GOT3 (cell line): Measurements from ENCODE around the gene NOL3.

ENCODE experiments used
- DNase-seq: peaks from one replicate; lab custom pipeline; 2025; ENCODE audit warnings: mixed read lengths; lab: John Stamatoyannopoulos, UW

NOL3 gene

GRCh38 chr16:67190041-67190440, 19.7 kb downstream of the NOL3 start, which contains the start of gene EXOC3L1:
Gene EXOC3L1 (minus strand): TSS chr16:67190136. CDS start chr16:67189676, 460 bp downstream.
- no peak for DNase-seq

DNA sequence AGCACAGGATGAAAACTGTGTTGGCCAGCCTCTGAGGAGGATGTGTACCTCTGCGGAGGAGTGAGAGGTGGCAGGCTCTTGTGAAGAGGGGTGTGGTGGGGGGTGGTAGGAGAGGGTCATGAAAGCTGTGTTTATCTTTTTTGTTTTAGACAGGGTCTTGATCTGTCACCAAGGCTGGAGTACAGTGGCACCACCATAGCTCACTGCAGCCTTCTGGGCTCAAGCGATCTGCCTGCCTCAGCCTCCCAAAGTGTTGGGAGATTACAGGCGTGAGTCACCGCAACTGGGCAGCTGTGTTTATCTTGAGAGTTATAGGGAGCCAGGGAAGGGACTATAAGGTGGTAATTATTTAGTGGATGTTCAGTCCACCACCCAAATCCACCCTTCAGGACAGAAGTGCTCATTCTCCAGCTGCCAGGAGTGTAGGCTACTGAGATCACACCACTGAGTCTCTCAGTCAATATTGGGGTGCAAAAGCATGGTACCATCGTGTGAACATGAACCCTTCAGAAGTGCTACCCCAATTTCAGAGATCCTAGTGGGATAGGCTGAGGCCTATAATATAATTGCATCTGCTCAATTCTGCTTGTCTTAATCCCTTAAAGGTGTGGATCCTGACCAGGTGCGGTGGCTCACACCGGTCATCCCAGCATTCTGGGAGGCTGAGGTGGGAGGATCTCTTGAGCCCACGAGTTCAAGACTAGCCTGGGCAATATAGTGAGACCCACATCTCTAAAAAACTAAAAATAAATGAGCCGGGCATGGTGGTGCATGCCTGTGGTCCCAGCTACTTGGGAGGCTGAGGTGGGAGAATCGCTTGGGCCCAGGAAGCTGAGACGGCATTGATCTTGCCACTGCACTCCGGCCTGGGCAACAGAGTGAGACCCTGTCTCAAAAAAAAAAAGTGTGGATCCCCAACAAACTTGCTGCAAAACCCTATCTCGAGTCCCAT, 20.4 kb downstream of the NOL3 start:
- no peak for DNase-seq

DNA sequence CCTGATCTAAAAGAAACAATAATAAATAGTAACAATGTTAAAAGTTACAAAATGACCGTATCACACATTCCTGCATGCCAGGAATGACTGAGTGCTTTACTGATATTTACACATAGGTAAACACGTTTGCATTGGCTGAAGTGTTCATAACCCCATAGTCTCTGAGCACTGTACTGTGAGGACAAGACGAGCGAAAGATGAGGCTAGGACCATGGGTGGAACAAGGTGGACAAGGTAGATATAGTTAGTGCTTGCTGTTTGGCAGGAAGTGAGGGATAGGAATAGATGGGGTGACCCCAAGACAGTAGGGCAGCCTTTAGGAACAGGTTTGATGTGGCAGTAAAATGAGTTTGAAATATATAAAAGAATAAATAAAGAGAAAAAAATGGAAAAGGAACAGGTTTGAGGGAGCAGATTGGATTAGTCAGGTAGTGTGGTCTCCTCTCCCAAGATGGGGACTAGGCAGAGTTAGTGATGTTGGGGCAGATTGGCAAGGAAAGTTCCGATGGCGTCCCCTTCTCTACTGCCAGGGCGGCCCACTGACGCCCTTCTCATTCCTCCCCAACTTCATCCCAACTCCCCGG, 21.2 kb downstream of the NOL3 start:
- no peak for DNase-seq

GRCh38 chr16:67191995-67192681, 21.8 kb downstream of the NOL3 start, which contains the start of gene E2F4:
Gene E2F4 (plus strand): TSS chr16:67192155. CDS start chr16:67192228, 73 bp downstream.
- DNase-seq: peak; percentile 41

- DNase-seq: no peak
These were observed 22.5 kb downstream of the NOL3 start for GRCh38 chr16:67192781-67193361.

GRCh38 chr16:67193536-67193935, 23.2 kb downstream of the NOL3 start:
- DNase-seq: no peak

GRCh38 chr16:67194260-67194659, 23.9 kb downstream of the NOL3 start:
- no peak for DNase-seq

- DNase-seq: no peak
These were observed 25.3 kb downstream of the NOL3 start for GRCh38 chr16:67195676-67196075.

- no peak for DNase-seq
These were observed 26.5 kb downstream of the NOL3 start for GRCh38 chr16:67196881-67197280.

DNA sequence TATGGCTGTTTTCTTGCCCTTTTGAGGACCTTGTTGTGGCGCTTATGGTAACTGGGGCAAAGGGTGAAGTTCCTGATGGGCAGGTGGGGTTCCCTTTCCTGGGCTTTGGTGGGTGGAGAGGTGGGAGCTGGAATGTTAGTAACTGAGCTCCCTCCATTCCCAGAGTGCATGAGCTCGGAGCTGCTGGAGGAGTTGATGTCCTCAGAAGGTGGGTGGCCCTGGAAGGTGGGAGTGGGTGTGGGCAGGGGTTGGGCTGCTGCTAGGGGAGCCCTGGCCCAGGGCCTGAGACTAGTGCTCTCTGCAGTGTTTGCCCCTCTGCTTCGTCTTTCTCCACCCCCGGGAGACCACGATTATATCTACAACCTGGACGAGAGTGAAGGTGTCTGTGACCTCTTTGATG, 27.4 kb downstream of the NOL3 start:
- no peak for DNase-seq

DNA sequence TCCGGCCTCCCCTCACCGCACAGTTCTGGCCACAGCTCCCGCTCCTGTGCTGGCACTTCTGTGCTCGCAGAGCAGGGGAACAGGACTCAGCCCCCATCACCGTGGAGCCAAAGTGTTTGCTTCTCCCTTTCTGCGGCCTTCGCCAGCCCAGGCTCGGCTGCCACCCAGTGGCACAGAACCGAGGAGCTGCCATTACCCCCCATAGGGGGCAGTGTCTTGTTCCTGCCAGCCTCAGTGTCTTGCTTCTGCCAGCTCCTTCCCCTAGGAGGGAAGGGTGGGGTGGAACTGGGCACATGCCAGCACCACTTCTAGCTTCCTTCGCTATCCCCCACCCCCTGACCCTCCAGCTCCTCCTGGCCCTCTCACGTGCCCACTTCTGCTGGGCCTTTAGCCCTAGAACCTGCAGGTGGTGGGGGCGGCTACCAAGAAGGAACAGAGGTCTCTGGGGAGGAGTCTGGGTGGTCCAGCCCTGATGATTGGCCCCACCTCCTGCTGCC, 27.9 kb downstream of the NOL3 start:
- DNase-seq: no peak

GRCh38 chr16:67199011-67199807, 28.9 kb downstream of the NOL3 start, which contains the start of gene ELMO3:
Gene ELMO3 (plus strand): TSS chr16:67199131. CDS start chr16:67199327, 196 bp downstream.
- no peak for DNase-seq

- no peak for DNase-seq
These were observed 29.5 kb downstream of the NOL3 start for GRCh38 chr16:67199808-67200198.

DNA sequence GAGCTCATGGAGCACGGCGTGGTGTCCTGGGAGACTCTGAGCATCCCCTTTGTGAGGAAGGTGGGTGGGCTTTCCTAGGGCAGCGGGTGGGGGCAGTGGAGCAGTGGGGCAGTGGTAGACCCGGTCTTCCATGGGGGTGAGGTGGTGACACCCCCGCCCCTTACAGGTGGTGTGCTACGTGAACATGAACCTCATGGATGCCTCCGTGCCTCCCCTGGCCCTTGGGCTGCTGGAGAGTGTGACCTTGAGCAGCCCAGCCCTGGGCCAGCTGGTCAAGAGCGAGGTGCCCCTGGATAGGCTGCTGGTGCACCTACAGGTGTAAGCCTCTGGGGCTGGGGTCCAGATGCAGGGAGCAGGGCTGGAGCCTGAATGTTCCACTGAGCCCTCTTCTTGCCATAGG, 30.2 kb downstream of the NOL3 start:
- DNase-seq: no peak

DNA sequence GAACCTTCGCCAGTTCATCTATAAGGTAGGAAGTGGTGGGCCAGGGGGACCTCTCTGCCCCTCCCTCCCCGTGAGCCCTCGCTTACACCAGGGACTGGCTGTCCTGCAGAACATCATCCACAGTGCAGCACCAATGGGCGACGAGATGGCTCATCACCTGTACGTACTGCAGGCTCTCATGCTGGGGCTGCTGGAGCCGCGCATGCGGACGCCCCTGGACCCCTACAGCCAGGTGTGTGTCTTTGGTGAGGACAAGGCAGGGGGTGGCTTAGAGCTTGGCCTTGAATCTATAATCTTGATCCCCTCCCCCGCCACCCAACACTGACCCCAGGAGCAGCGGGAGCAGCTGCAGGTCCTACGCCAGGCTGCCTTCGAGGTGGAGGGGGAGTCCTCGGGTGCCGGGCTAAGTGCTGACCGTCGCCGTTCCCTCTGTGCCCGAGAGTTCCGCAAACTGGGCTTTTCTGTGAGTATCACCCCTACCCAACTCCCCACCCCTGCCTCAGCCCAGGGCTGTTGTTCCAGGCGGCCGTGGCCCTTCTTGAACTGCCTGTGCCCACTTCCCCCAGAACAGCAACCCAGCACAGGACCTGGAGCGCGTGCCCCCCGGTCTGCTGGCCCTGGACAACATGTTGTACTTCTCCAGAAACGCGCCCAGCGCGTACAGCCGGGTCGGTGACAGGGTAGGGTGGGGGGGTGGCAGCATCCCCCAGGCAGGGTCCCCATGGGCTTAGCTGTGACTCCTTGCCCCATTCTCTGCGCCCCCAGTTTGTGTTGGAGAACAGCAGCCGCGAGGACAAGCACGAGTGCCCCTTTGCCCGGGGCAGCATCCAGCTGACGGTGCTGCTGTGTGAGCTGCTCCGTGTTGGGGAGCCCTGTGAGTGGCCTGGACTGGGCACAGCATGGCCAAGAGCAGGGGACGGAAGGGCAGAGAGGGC, 31.3 kb downstream of the NOL3 start:
- DNase-seq: no peak

DNA sequence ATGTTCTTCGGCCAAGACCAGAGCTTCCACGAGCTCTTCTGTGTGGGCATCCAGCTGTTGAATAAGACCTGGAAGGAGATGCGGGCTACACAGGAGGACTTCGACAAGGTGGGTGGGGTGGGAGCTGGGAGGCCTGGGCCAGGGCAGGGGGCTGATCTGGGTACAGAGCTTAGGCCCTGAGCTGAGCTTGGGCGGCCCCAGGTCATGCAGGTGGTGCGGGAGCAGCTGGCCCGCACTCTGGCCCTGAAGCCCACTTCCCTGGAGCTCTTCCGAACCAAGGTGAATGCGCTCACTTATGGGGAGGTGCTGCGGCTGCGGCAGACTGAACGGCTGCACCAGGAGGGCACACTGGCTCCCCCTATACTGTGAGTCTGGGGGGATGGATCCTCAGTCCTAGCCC, 32.1 kb downstream of the NOL3 start:
- DNase-seq: no peak

DNA sequence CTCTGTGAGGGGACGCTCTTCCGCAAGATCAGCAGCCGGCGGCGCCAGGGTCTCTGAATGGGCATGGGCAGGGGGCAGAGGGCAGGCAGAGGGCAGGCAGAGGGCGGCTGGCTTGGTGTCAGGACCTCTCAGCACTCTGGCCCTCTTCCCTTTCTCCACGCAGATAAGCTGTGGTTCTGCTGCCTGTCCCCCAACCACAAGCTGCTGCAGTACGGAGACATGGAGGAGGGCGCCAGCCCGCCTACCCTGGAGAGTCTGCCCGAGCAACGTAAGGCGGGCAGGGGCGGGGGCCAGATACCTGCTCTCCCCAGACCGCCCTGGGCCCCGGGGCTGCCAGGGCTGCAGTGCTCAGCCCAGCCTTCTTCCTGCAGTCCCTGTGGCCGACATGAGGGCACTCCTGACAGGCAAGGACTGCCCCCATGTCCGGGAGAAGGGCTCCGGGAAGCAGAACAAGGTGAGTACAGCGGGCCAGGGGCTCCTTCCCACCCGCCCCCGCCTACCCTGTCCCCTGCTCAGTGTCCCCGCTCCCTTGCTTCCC, 32.7 kb downstream of the NOL3 start:
- DNase-seq: no peak

- no peak for DNase-seq
These were observed 33.7 kb downstream of the NOL3 start for GRCh38 chr16:67204076-67204475.

GRCh38 chr16:67206129-67206837, 35.9 kb downstream of the NOL3 start:
- no peak for DNase-seq
